Ishikawa (cell line): ENCODE results near the gene COL27A1.

Experiments
- CEBPB ChIP-seq: IDR thresholded peaks from 2 replicates; pipeline ENCODE4 v1.6.1; 2012
- CREB1 ChIP-seq: IDR thresholded peaks from 2 replicates; pipeline ENCODE4 v1.6.1; 2012; ENCODE audit warnings: low read depth
- EGR1 ChIP-seq: IDR thresholded peaks from 2 replicates; pipeline ENCODE4 v1.6.1; 2012
- EP300 ChIP-seq: IDR thresholded peaks from 2 replicates; pipeline ENCODE4 v1.6.1; 2012; ENCODE audit warnings: borderline replicate concordance
- FOXM1 ChIP-seq: IDR thresholded peaks from 2 replicates; pipeline ENCODE4 v1.6.1; 2012; ENCODE audit warnings: low read depth, borderline replicate concordance
- NFIC ChIP-seq: IDR thresholded peaks from 2 replicates; pipeline ENCODE4 v1.6.1; 2012
- RAD21 ChIP-seq: IDR thresholded peaks from 2 replicates; pipeline ENCODE4 v1.6.1; 2012; ENCODE audit warnings: low read depth
- TAF1 ChIP-seq: IDR thresholded peaks from 2 replicates; pipeline ENCODE4 v1.6.1; 2012; ENCODE audit warnings: low read depth, mild to moderate bottlenecking
- TCF12 ChIP-seq: IDR thresholded peaks from 2 replicates; pipeline ENCODE4 v1.6.1; 2012; ENCODE audit warnings: low read depth
- TEAD4 ChIP-seq: IDR thresholded peaks from 2 replicates; pipeline ENCODE4 v1.6.1; 2012
- YY1 ChIP-seq: IDR thresholded peaks from 2 replicates; pipeline ENCODE4 v1.6.1; 2012; ENCODE audit warnings: low read depth
- ZBTB7A ChIP-seq: IDR thresholded peaks from 2 replicates; pipeline ENCODE4 v1.6.1; 2012; ENCODE audit warnings: low read depth
- TF ChIP-seq, protein P1 (sequence below): IDR thresholded peaks from 2 replicates; pipeline ENCODE4 v1.6.1; 2012
- TF ChIP-seq, protein P2 (sequence below): IDR thresholded peaks from 2 replicates; pipeline ENCODE4 v1.6.1; 2012
- TF ChIP-seq, protein P3 (sequence below): IDR thresholded peaks from 2 replicates; pipeline ENCODE4 v1.6.1; 2012; ENCODE audit warnings: low read depth, mild to moderate bottlenecking

Gene COL27A1

DNA sequence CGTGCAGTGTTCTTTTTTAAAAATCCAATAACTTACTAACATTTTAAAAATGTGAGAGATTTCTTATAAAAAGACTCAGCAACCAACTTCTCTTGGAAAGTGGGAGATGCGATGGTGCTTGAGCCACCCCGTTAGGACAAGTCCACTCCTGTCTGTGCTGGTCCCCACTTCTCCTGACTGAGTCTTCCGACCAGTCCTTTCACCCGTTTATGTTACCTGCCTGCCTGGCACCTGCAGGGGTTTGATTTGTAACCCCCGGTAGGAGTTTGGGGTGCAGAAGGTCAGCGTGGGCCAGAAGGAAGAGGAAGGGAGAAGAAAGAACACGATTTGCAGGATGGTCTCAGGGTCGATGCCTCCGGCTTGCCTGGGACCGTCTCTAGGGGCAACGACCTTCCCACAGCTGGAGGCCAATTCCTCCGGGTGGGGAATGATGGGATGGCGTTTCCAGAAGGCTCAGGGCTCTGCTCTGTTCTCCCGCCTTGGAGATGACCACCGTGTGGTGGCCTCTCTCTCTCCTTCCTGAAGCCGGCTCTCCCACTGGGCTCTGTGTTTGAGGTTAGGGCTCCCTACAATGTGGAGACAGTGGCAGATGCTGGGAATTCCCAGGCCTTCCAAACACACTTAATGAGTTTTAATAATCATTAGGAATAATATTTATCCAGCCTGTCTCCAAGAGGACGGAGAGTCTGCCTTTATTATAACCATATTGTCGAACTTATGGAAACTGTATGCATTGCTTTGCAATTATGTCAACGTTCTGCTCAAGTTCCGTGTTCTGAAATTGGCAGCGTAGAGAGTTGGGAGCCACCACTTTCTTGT lies 14.8 kb downstream of the COL27A1 start:
- TF ChIP-seq, protein P1, sequence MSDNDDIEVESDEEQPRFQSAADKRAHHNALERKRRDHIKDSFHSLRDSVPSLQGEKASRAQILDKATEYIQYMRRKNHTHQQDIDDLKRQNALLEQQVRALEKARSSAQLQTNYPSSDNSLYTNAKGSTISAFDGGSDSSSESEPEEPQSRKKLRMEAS: no peak
- TF ChIP-seq, protein P2, sequence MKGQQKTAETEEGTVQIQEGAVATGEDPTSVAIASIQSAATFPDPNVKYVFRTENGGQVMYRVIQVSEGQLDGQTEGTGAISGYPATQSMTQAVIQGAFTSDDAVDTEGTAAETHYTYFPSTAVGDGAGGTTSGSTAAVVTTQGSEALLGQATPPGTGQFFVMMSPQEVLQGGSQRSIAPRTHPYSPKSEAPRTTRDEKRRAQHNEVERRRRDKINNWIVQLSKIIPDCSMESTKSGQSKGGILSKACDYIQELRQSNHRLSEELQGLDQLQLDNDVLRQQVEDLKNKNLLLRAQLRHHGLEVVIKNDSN: no peak
- TF ChIP-seq TAF1 (no peak), EP300 (no peak), CREB1 (no peak), EGR1 (no peak), TCF12 (no peak), CEBPB (no peak), FOXM1 (no peak), TEAD4 (no peak), ZBTB7A (no peak), YY1 (no peak), RAD21 (no peak), NFIC (no peak)
- TF ChIP-seq, protein P3, sequence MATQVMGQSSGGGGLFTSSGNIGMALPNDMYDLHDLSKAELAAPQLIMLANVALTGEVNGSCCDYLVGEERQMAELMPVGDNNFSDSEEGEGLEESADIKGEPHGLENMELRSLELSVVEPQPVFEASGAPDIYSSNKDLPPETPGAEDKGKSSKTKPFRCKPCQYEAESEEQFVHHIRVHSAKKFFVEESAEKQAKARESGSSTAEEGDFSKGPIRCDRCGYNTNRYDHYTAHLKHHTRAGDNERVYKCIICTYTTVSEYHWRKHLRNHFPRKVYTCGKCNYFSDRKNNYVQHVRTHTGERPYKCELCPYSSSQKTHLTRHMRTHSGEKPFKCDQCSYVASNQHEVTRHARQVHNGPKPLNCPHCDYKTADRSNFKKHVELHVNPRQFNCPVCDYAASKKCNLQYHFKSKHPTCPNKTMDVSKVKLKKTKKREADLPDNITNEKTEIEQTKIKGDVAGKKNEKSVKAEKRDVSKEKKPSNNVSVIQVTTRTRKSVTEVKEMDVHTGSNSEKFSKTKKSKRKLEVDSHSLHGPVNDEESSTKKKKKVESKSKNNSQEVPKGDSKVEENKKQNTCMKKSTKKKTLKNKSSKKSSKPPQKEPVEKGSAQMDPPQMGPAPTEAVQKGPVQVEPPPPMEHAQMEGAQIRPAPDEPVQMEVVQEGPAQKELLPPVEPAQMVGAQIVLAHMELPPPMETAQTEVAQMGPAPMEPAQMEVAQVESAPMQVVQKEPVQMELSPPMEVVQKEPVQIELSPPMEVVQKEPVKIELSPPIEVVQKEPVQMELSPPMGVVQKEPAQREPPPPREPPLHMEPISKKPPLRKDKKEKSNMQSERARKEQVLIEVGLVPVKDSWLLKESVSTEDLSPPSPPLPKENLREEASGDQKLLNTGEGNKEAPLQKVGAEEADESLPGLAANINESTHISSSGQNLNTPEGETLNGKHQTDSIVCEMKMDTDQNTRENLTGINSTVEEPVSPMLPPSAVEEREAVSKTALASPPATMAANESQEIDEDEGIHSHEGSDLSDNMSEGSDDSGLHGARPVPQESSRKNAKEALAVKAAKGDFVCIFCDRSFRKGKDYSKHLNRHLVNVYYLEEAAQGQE: no peak

DNA sequence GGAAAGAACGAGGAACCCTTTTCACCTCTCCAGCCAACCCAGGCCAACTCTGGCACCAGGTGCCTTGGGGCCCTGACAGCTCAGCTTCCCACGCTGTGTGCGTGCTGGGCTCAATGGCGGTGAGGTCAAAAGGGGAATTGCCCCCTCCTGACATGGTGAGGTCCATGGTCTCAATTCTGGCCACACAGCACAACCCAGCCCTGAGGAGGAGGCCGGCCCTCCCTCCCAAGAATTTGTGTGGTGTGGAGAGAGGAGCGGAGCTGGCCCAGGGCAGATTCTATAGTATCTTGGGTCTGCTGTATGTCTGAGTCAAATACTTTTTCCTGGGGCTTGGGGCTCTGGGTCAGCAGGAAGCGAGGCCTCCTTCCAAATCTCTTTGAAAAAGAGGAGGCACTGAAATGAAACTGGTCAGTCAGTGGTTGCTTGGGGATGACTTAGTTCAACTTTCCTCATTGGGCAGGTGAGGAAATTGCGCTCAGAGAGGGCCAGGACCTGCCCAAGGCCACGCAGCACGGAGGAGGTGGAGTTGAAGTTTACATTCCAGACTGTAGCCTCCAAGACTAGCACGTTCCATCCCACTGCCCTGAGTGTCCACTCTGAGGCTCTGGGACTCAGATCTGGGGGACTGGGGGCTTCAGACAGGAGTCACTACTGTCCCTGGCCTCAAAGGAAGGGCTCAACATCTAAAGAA lies 15.6 kb downstream of the COL27A1 start:
- TF ChIP-seq, protein P2: no peak
- TF ChIP-seq FOXM1 (no peak), TCF12 (no peak), RAD21 (no peak), EP300 (no peak), ZBTB7A (no peak), EGR1 (no peak), YY1 (no peak), TEAD4 (no peak), CEBPB (no peak), CREB1 (no peak), NFIC (no peak), TAF1 (no peak)
- TF ChIP-seq, protein P1: no peak
- TF ChIP-seq, protein P3: no peak

DNA sequence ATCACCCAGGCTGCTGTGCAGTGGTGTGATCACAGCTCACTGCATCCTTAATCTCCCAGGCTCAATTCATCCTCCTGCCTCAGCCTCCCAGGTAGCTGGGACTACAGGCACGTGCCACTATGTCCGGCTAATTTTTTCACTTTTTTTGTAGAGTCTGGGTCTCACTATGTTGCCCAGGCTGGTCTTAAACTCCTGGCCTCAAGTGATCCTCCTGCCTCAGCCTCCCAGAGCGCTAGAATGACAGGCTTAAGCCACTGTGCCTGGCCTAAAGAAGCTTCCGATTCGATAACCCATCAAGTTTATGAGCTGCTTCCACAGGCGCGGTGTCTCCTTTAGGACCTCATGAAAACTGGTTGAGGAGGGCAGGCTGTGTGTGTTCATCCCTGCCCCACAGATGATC lies 16.2 kb downstream of the COL27A1 start:
- TF ChIP-seq CEBPB: no peak
- TF ChIP-seq CREB1: no peak
- no peak for TF ChIP-seq TEAD4
- no peak for TF ChIP-seq EGR1
- no peak for TF ChIP-seq ZBTB7A
- TF ChIP-seq YY1: no peak
- TF ChIP-seq, protein P1: no peak
- TF ChIP-seq NFIC: no peak
- TF ChIP-seq, protein P3: no peak
- no peak for TF ChIP-seq TCF12
- TF ChIP-seq EP300: no peak
- TF ChIP-seq, protein P2: no peak
